Activated T-cell treated with anti-CD3 and anti-CD28 coated beads for 1 hour (primary cell): ENCODE data around the gene IRAK1BP1.
"Not testable (repeated sequence)": the region's sequence is repeated elsewhere in the genome, so short reads cannot be mapped to it uniquely, and the experiment has no call there.

Source experiments
- DNase-seq: peaks from one replicate; pipeline ENCODE4 v3.0.0-alpha.2; 2020; ENCODE audit warnings: low read depth

Gene IRAK1BP1

DNA sequence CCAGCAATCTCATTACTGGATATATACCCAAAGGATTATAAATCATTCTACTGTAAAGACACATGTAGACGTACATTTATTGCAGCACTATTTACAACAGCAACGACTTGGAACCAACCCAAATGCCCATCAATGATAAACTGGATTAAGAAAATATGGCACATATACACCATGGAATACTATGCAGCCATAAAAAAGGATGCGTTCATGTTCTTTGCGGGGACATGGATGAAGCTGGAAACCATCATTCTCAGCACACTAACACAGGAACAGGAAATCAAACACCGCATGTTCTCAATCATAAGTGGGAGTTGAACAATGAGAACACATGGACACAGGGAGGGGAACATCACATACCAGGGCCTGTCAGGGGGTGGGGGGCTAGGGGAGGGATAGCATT, 22.6 kb downstream of the IRAK1BP1 start:
- DNase-seq: not testable (repeated sequence)

DNA sequence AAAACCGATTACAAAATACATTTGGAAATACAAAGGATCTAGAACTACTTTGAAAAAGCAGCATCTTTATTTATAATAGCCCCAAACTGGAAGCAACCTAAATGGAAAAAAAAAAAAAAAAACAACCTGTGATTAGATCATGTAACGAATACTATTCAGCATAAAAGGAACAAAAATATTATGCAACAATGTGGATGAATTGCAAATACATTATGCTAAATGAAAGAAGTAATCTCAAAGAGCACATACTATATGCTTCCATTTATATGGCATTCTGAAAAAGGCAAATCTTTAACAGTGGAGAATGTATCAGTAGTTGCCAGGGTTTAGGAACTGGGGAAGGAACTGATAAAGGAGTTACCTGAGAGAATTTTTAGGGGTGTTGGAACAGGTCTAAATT, 28.9 kb downstream of the IRAK1BP1 start:
- no peak for DNase-seq

DNA sequence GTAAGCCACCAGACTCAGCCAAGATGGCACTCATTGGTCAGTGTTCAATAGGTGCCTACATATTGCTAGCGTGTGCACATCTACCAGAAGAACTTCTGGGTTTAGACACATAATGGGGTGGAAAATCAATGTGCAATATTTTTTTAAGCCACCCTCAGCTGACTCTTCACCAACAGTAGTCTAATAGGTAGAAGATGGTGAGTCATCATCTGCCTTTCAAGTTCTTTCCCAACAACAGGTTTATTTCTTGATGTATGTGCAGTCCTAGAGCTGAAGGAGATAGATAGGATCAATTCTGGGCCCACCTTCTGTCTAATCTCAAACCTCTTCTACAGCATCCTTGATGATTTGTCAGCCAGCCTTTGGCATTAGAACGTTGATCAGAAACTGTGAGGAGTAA, 41.3 kb downstream of the IRAK1BP1 start:
- no peak for DNase-seq

DNA sequence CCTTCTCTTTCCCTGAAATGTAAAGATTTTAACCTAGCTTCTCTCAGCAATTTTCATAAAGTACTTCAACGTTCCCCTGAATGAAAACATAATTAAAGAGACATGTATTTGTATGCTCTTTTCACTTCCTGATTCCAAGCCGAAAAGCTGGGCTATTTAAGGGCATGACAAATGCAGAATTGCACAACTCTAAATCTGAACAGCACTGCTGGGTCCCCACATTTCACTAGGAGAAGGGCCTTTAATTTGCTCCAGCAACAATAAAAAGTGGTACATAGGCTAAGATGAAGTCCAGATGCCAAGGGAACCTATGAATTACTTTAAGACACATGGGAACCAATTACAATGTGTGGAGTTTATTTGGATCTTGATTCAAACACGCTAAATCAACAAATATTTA, 42.0 kb downstream of the IRAK1BP1 start:
- DNase-seq: no peak

DNA sequence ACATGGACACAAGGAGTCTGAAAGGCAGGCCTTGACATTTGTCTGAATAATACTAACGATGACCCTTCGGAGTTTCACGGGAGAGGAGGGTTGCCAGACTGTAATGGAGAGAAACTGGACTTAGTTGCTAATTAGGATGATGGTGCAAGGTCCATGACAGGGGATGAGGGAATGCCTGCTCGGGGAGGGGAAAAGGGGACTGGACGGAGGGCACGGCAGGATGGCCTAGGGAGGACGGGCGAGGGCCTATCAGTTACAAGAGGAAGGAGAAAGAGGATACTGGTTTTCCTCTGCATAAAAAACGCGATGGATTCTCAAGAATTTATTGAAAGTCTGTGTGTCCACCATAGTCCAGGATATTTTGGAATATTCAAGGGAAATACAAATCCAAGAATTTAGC, 42.7 kb downstream of the IRAK1BP1 start:
- DNase-seq: no peak

GRCh38 chr6:78910591-78911171, 43.3 kb downstream of the IRAK1BP1 start:
- no peak for DNase-seq

DNA sequence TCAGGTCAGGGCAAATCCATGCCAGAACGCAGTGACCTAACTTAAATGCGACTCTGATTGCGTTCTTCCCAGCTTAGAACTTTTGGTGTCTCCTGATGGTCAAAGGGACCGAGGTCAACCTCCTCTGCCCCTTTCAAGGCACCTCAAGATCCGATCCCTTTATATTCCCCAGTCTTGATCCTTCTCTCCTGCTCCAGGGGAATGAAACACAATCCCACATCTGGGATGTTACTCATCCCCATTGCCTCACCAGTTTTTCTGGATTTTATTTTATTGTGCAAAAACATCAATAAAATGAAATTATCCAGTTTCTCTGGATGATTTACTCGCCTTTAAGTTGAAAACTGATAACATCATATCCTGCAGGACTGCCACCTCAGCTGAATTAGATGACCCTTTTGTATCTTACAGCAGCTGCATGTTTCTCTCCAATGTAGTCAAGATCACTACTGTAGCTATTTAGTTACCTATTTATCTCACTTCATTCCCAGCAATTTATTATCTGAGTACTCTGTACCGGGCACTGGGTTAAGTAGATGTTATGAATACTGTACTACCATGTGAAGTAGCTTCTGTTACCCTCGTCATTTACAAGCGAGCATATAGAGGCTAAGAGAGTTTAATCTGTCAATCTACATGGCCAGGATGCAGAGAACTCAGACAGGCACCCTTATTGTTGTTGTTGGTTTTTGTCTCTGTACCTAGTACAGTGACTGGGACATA, 44.0 kb downstream of the IRAK1BP1 start:
- DNase-seq: no peak

GRCh38 chr6:78916411-78916810, 49.1 kb downstream of the IRAK1BP1 start:
- DNase-seq: no peak

- no peak for DNase-seq
These were observed 50.4 kb downstream of the IRAK1BP1 start for GRCh38 chr6:78917788-78918187.

DNA sequence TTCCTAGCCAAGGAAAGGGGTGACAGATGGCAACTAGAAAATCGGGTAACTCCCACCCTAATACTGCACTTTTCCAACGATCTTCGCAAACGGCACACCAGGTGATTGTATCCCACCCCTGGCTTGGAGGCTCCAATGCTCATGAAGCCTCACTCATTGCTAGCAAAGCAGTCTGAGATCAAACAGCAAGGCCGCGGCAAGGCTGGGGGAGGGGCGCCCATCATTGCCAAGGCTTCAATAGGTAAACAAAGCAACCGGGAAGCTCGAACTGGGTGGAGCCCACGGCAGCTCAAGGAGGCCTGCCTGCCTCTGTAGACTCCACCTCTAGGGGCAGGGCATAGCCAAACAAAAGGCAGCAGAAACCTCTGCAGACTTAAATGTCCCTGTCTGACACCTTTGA, 53.8 kb downstream of the IRAK1BP1 start:
- not testable (repeated sequence) for DNase-seq

- no peak for DNase-seq
These were observed 58.0 kb downstream of the IRAK1BP1 start for GRCh38 chr6:78925317-78925716.

DNA sequence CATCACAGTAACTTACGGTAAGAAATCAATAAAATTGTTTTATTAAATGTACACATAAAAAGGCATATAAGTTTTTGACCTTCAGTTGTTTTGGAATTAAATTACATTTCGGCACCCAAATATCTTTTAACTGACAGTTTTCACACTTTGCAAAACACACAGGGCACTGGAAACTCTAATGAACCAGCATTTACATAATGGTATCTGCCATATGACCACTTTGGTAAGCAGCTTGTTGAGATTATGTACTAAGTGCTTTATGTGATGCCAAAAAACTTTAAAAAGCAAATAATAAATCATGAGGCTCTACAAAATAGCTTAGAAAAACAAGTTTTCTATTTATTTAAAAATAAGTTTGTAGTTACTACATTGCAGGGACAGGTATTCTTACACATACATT, 68.2 kb downstream of the IRAK1BP1 start:
- no peak for DNase-seq

GRCh38 chr6:78936515-78936914, 69.2 kb downstream of the IRAK1BP1 start:
- no peak for DNase-seq

DNA sequence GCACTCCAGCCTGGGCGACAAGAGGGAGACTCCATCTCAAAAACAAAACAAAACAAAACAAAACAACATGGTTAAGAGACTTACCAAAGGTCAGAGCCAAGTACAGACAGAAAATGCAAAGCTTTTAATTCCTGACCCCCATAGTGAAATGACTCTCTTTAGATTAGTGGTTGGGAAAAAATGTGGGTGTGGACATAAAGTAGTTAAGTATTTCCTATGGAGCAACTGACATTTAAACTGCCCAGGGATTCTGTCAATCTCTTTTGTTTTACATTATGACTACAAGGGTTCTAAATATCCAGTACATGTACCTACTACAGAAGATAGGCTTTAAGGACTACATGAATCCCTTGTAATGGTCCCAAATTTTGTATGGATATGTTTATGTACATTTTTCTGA, 75.1 kb downstream of the IRAK1BP1 start:
- DNase-seq: no peak

GRCh38 chr6:78947529-78947928, 80.2 kb downstream of the IRAK1BP1 start:
- no peak for DNase-seq

DNA sequence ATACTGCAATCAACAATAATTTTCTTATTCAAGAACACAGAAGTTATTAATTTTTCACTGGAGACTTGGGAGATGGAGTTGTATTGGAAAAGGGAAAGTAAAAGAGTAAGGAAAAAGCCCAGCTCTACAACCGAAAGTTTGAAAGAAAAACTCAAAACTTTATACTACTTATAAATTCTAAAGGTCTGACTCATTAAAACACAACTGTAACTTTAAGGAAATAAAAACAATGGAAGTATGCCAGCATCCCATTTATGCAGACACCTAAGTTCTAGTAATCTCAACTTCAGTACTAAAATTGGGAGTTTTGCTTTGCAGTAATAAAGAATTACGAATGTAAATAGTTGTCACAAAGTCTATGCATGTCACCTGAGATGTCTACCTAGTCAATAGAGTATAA, 80.6 kb downstream of the IRAK1BP1 start:
- DNase-seq: no peak

DNA sequence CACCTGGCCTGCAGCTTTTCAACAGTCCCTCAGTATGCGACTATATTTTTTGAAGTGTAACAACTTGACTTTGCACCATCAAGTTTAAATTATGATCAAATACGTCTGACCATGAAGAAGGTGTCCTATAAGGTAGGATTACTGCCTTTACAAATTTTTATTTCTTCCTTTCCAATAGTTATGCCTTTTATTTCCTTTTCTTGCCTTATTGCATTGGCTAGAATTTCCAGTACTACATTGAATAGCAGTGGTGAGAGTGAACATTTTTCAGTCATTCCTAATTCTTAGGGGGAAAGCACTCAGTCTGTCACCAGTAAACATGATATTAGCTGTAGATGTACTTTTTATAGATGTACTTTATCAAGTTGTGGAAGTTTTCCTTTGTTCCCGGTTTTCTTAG, 81.4 kb downstream of the IRAK1BP1 start:
- no peak for DNase-seq

DNA sequence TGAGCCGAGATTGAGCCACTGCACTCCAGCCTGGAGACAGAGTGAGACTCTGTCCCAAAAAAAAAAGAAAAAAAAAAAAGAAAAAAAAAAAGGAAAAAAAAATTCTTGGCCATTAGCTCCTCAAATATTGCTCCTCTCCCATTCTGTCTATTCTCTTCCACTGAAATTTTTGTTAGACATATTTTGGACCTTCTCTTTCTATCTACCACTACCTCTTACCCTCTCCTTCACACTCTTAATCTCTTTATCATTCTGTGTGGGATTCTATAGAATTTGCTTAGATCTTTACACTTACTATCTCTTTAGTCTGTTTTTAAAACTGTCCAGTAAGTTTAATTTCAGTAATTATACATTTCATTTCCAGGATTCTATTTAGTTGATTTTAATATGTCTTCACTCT, 85.0 kb downstream of the IRAK1BP1 start:
- DNase-seq: no peak
